ENCODE data around the gene RNH1. TPM values are rescaled to one million over a fixed set of nuclear protein-coding genes. Genes with fewer than 3 reads are reported as not detected.
A peak's percentile ranks its signal among the peaks of the same experiment; 100 is the strongest.

RNH1 gene
- total RNA-seq, result 100 to 1,000 TPM; 108 to 127 TPM
- 121 to 153 reads per million in 2 donors for total RNA-seq

- H3K4me3 Mint-ChIP-seq, result peak within 1 kb of the TSS; percentile 97
- no peaks in the 10 kb centered on the region for H3K9me3 ChIP-seq (ENCODE audit: control insufficient read depth, low read length, poor library complexity, severe bottlenecking)
- H3K27me3 Mint-ChIP-seq, result no peaks in the 10 kb centered on the region
- ATAC-seq, result peak; percentile 81
- peak; percentile 98 to 100 (median 99) for DNase-seq
- no peaks in the 10 kb centered on the region for H3K36me3 Mint-ChIP-seq (ENCODE audit: low read depth)
- H3K4me1 Mint-ChIP-seq, result peaks cover 16% of the 10 kb centered on the region
- H3K27ac Mint-ChIP-seq, result peak within 1 kb of the TSS; percentile 97
Measured at GRCh38 chr11:506995-507726, at the start of gene RNH1. Gene RNH1 (minus strand): TSS chr11:507242. CDS start chr11:502162, 5,080 bp downstream.

GRCh38 chr11:555780-556661, 49.0 kb upstream of the RNH1 start:
- H3K4me3 Mint-ChIP-seq, result peak overlapping the region; percentile 62

GRCh38 chr11:555227-555779, 48.3 kb upstream of the RNH1 start:
- H3K4me3 Mint-ChIP-seq, result peak overlapping the region; percentile 74
- no peaks in the 10 kb centered on the region for H3K9me3 ChIP-seq (ENCODE audit: control insufficient read depth, low read length, poor library complexity, severe bottlenecking)
- H3K27ac Mint-ChIP-seq, result no peak overlapping the region
- peaks cover 2% of the 10 kb centered on the region for H3K36me3 Mint-ChIP-seq (ENCODE audit: low read depth)
- no peaks in the 10 kb centered on the region for H3K27me3 Mint-ChIP-seq
- ATAC-seq (peak; percentile 28), DNase-seq (peak in 1 of 3 donors; percentile 37)
- H3K4me1 Mint-ChIP-seq, result peaks cover 4% of the 10 kb centered on the region

More at GRCh38 chr11:555780-556661, 49.0 kb upstream of the RNH1 start:
- Mint-ChIP-seq H3K27ac (no peak overlapping the region), H3K36me3 (ENCODE audit: low read depth) (no peaks in the 10 kb centered on the region), H3K27me3 (no peaks in the 10 kb centered on the region), H3K4me1 (peaks cover 4% of the 10 kb centered on the region)
- H3K9me3 ChIP-seq (ENCODE audit: control insufficient read depth, low read length, poor library complexity, severe bottlenecking), result no peaks in the 10 kb centered on the region
- no peak for DNase-seq
- ATAC-seq, result no peak

GRCh38 chr11:554428-555226, 47.6 kb upstream of the RNH1 start:
- Mint-ChIP-seq H3K4me3 (peak overlapping the region; percentile 74), H3K4me1 (no peaks in the 10 kb centered on the region), H3K27me3 (no peaks in the 10 kb centered on the region), H3K27ac (no peak overlapping the region), H3K36me3 (ENCODE audit: low read depth) (peaks cover 2% of the 10 kb centered on the region)
- peak; percentile 65 to 76 (median 74) for DNase-seq
- no peaks in the 10 kb centered on the region for H3K9me3 ChIP-seq (ENCODE audit: control insufficient read depth, low read length, poor library complexity, severe bottlenecking)
- peak; percentile 78 for ATAC-seq

GRCh38 chr11:553988-554340, 46.9 kb upstream of the RNH1 start:
- ATAC-seq, result no peak
- no peaks in the 10 kb centered on the region for H3K9me3 ChIP-seq (ENCODE audit: control insufficient read depth, low read length, poor library complexity, severe bottlenecking)
- Mint-ChIP-seq H3K27ac (no peak overlapping the region), H3K4me3 (no peak overlapping the region), H3K4me1 (no peaks in the 10 kb centered on the region), H3K27me3 (no peaks in the 10 kb centered on the region), H3K36me3 (ENCODE audit: low read depth) (peaks cover 2% of the 10 kb centered on the region)
- DNase-seq, result no peak

- ATAC-seq (no peak), DNase-seq (no peak)
- Mint-ChIP-seq H3K4me3 (peak overlapping the region; percentile 36), H3K27ac (peak overlapping the region; percentile 74), H3K4me1 (no peaks in the 10 kb centered on the region), H3K36me3 (ENCODE audit: low read depth) (peaks cover 2% of the 10 kb centered on the region), H3K27me3 (no peaks in the 10 kb centered on the region)
- H3K9me3 ChIP-seq (ENCODE audit: control insufficient read depth, low read length, poor library complexity, severe bottlenecking), result no peaks in the 10 kb centered on the region
Measured at GRCh38 chr11:553083-553987, 46.3 kb upstream of the RNH1 start.

GRCh38 chr11:551596-551995, 44.6 kb upstream of the RNH1 start:
- H3K4me3 Mint-ChIP-seq, result no peak overlapping the region
- no peak for DNase-seq
- H3K4me1 Mint-ChIP-seq, result no peaks in the 10 kb centered on the region
- H3K27ac Mint-ChIP-seq, result no peak overlapping the region
- no peaks in the 10 kb centered on the region for H3K9me3 ChIP-seq (ENCODE audit: control insufficient read depth, low read length, poor library complexity, severe bottlenecking)
- peaks cover 2% of the 10 kb centered on the region for H3K36me3 Mint-ChIP-seq (ENCODE audit: low read depth)
- no peaks in the 10 kb centered on the region for H3K27me3 Mint-ChIP-seq
- ATAC-seq, result no peak

- Mint-ChIP-seq H3K4me3 (no peak overlapping the region), H3K4me1 (no peaks in the 10 kb centered on the region), H3K27ac (no peak overlapping the region), H3K27me3 (no peaks in the 10 kb centered on the region), H3K36me3 (ENCODE audit: low read depth) (peaks cover 2% of the 10 kb centered on the region)
- no peak for ATAC-seq
- DNase-seq, result no peak
- no peaks in the 10 kb centered on the region for H3K9me3 ChIP-seq (ENCODE audit: control insufficient read depth, low read length, poor library complexity, severe bottlenecking)
Measured at GRCh38 chr11:551131-551530, 44.1 kb upstream of the RNH1 start.

- DNase-seq, result no peak
- ATAC-seq, result no peak
- Mint-ChIP-seq H3K4me3 (no peak overlapping the region), H3K27ac (no peak overlapping the region), H3K27me3 (no peaks in the 10 kb centered on the region), H3K4me1 (no peaks in the 10 kb centered on the region), H3K36me3 (ENCODE audit: low read depth) (peaks cover 2% of the 10 kb centered on the region)
- no peaks in the 10 kb centered on the region for H3K9me3 ChIP-seq (ENCODE audit: control insufficient read depth, low read length, poor library complexity, severe bottlenecking)
Measured at GRCh38 chr11:550746-551085, 43.7 kb upstream of the RNH1 start.

- H3K9me3 ChIP-seq (ENCODE audit: control insufficient read depth, low read length, poor library complexity, severe bottlenecking), result no peaks in the 10 kb centered on the region
- no peaks in the 10 kb centered on the region for H3K4me1 Mint-ChIP-seq
- ATAC-seq (no peak), DNase-seq (no peak)
- no peak overlapping the region for H3K4me3 Mint-ChIP-seq
- H3K27ac Mint-ChIP-seq, result no peak overlapping the region
- no peaks in the 10 kb centered on the region for H3K27me3 Mint-ChIP-seq
- peaks cover 2% of the 10 kb centered on the region for H3K36me3 Mint-ChIP-seq (ENCODE audit: low read depth)
Measured at GRCh38 chr11:550021-550745, 43.1 kb upstream of the RNH1 start.

GRCh38 chr11:548700-549603, 41.9 kb upstream of the RNH1 start:
- Mint-ChIP-seq H3K27me3 (no peaks in the 10 kb centered on the region), H3K4me1 (no peaks in the 10 kb centered on the region), H3K36me3 (ENCODE audit: low read depth) (peaks cover 2% of the 10 kb centered on the region), H3K27ac (no peak overlapping the region), H3K4me3 (no peak overlapping the region)
- DNase-seq (no peak), ATAC-seq (no peak)
- no peaks in the 10 kb centered on the region for H3K9me3 ChIP-seq (ENCODE audit: control insufficient read depth, low read length, poor library complexity, severe bottlenecking)

Measured in T-helper 17 cell (primary cell).